PC-3 (cell line): ENCODE results near the gene AJAP1.

Experiments
- EZH2 ChIP-seq: fragments of 300-600 bp; sonication (generic); IDR thresholded peaks from one replicate; pipeline ENCODE4 v1.6.1; 2017; ENCODE audit warnings: antibody characterized with exemption, mild to moderate bottlenecking, low read length; ENCODE audit not compliant: unreplicated experiment
- EZH2phosphoT487 ChIP-seq: fragments of 300-600 bp; sonication (generic); IDR thresholded peaks from 2 replicates; pipeline ENCODE4 v1.6.1; 2018; ENCODE audit warnings: mild to moderate bottlenecking, antibody characterized with exemption, low read length, borderline replicate concordance
- TF ChIP-seq, protein P1 (sequence below): fragments of 300-600 bp; sonication (generic); conservative IDR thresholded peaks from 2 replicates; pipeline ENCODE4 v1.5.1; 2017; ENCODE audit warnings: antibody characterized with exemption, low read depth, mild to moderate bottlenecking, low read length

GRCh38 chr1:4626560-4627319, 27.7 kb upstream of the AJAP1 start:
- TF ChIP-seq EZH2 (no peak), EZH2phosphoT487 (no peak)
- TF ChIP-seq, protein P1, sequence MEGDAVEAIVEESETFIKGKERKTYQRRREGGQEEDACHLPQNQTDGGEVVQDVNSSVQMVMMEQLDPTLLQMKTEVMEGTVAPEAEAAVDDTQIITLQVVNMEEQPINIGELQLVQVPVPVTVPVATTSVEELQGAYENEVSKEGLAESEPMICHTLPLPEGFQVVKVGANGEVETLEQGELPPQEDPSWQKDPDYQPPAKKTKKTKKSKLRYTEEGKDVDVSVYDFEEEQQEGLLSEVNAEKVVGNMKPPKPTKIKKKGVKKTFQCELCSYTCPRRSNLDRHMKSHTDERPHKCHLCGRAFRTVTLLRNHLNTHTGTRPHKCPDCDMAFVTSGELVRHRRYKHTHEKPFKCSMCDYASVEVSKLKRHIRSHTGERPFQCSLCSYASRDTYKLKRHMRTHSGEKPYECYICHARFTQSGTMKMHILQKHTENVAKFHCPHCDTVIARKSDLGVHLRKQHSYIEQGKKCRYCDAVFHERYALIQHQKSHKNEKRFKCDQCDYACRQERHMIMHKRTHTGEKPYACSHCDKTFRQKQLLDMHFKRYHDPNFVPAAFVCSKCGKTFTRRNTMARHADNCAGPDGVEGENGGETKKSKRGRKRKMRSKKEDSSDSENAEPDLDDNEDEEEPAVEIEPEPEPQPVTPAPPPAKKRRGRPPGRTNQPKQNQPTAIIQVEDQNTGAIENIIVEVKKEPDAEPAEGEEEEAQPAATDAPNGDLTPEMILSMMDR, result no peak
